Mesendoderm (in vitro differentiated cells): ENCODE measurements around the gene TTF1.

Source experiments
- DNase-seq: peaks from one replicate; pipeline ENCODE4 v3.0.0; 2013
- H2AK5ac ChIP-seq: 2 replicates; pipeline ENCODE4 v1.6.1; 2013; ENCODE audit warnings: low read length, inconsistent platforms
- H2BK120ac ChIP-seq: 2 replicates; pipeline ENCODE4 v1.6.1; 2013; ENCODE audit warnings: low read depth, mild to moderate bottlenecking, low read length, moderate library complexity, mixed read lengths
- H2BK15ac ChIP-seq: replicated peaks from 2 replicates; pipeline ENCODE4 v1.6.1; 2013; ENCODE audit warnings: low read depth, mild to moderate bottlenecking, moderate library complexity
- H2BK5ac ChIP-seq: 2 replicates; pipeline ENCODE4 v1.6.1; 2013; ENCODE audit warnings: low read length, inconsistent platforms
- H3K18ac ChIP-seq: 2 replicates; pipeline ENCODE4 v1.6.1; 2013; ENCODE audit warnings: mild to moderate bottlenecking, low read length, mixed read lengths
- H3K23ac ChIP-seq: one replicate; pipeline ENCODE4 v1.6.1; 2013; ENCODE audit warnings: low read length
- H3K27ac ChIP-seq: 2 replicates; pipeline ENCODE4 v1.5.1; 2013; ENCODE audit warnings: low read depth, mild to moderate bottlenecking, inconsistent platforms, low read length, moderate library complexity
- H3K27me3 ChIP-seq: 2 replicates; pipeline ENCODE4 v1.6.1; 2013; ENCODE audit warnings: low read length, control low read depth, mild to moderate bottlenecking, inconsistent platforms; ENCODE audit not compliant: insufficient read depth, poor library complexity
- H3K36me3 ChIP-seq: 2 replicates; pipeline ENCODE4 v1.6.1; 2013; ENCODE audit warnings: low read length, inconsistent platforms; ENCODE audit not compliant: control insufficient read depth, insufficient read depth
- H3K4ac ChIP-seq: one replicate; pipeline ENCODE4 v1.6.1; 2013; ENCODE audit warnings: low read depth, mild to moderate bottlenecking, low read length, moderate library complexity
- H3K4me1 ChIP-seq: 2 replicates; pipeline ENCODE4 v1.6.1; 2013; ENCODE audit warnings: low read depth, low read length, inconsistent platforms; ENCODE audit not compliant: control insufficient read depth
- H3K4me2 ChIP-seq: 2 replicates; pipeline ENCODE4 v1.6.1; 2013; ENCODE audit warnings: low read length
- H3K4me3 ChIP-seq: 2 replicates; pipeline ENCODE4 v1.5.1; 2013; ENCODE audit warnings: mild to moderate bottlenecking, low read length
- H3K56ac ChIP-seq: one replicate; pipeline ENCODE4 v1.6.1; 2013; ENCODE audit warnings: low read length
- H3K79me1 ChIP-seq: 2 replicates; pipeline ENCODE4 v1.6.1; 2013; ENCODE audit warnings: low read length, inconsistent platforms
- H3K79me2 ChIP-seq: 2 replicates; pipeline ENCODE4 v1.6.1; 2013; ENCODE audit warnings: mild to moderate bottlenecking, low read length; ENCODE audit not compliant: control insufficient read depth, insufficient read depth
- H3K9ac ChIP-seq: 2 replicates; pipeline ENCODE4 v1.6.1; 2013; ENCODE audit warnings: low read length, inconsistent platforms
- H4K5ac ChIP-seq: one replicate; pipeline ENCODE4 v1.6.1; 2013; ENCODE audit warnings: low read length
- H4K8ac ChIP-seq: one replicate; pipeline ENCODE4 v1.6.1; 2013; ENCODE audit warnings: low read depth, mild to moderate bottlenecking, control low read depth, low read length, moderate library complexity
- WGBS: extraction: QIAGEN DNeasy Blood & Tissue Kit; methylation state at CpG from one replicate; pipeline ENCODE4 v1.1.7; 2013; ENCODE audit warnings: low lambda C conversion rate, missing lambda C conversion rate; ENCODE audit not compliant: insufficient coverage; ENCODE audit errors: extremely low coverage; 5-methylcytosine and 5-hydroxymethylcytosine counted together

The TTF1 gene

GRCh38 chr9:132370592-132370991 is 36.0 kb downstream of the TTF1 start:
- H2AK5ac ChIP-seq = no peak overlapping the region
- H3K27me3 ChIP-seq = no peaks in the 10 kb centered on the region
- no peak overlapping the region for H3K27ac ChIP-seq
- DNase-seq = no peak
- H4K8ac ChIP-seq = no peak overlapping the region
- H3K4ac ChIP-seq = no peak overlapping the region
- no peaks in the 10 kb centered on the region for H3K79me1 ChIP-seq
- H3K36me3 ChIP-seq = no peaks in the 10 kb centered on the region
- no peaks in the 10 kb centered on the region for H3K79me2 ChIP-seq
- H2BK120ac ChIP-seq = no peak overlapping the region
- H3K4me3 ChIP-seq = no peak overlapping the region
- no CpG with 5 or more reads among the region's 4 CpGs for WGBS
- no peak overlapping the region for H3K4me2 ChIP-seq
- no peak overlapping the region for H2BK15ac ChIP-seq
- H4K5ac ChIP-seq = no peak overlapping the region
- no peak overlapping the region for H2BK5ac ChIP-seq
- no peaks in the 10 kb centered on the region for H3K4me1 ChIP-seq
- no peak overlapping the region for H3K23ac ChIP-seq
- no peak overlapping the region for H3K9ac ChIP-seq
- H3K18ac ChIP-seq = no peak overlapping the region
- H3K56ac ChIP-seq = no peak overlapping the region

GRCh38 chr9:132369421-132369820 is 37.2 kb downstream of the TTF1 start:
- H3K4ac ChIP-seq = no peak overlapping the region
- H3K4me3 ChIP-seq = no peak overlapping the region
- no peak overlapping the region for H3K27ac ChIP-seq
- no peak overlapping the region for H4K8ac ChIP-seq
- no peak overlapping the region for H3K18ac ChIP-seq
- no peak overlapping the region for H3K4me2 ChIP-seq
- H2BK5ac ChIP-seq = no peak overlapping the region
- no peaks in the 10 kb centered on the region for H3K79me2 ChIP-seq
- H4K5ac ChIP-seq = no peak overlapping the region
- no peaks in the 10 kb centered on the region for H3K36me3 ChIP-seq
- H2BK120ac ChIP-seq = no peak overlapping the region
- no peak overlapping the region for H3K9ac ChIP-seq
- H3K23ac ChIP-seq = no peak overlapping the region
- no peaks in the 10 kb centered on the region for H3K27me3 ChIP-seq
- DNase-seq = no peak
- H3K56ac ChIP-seq = no peak overlapping the region
- H3K79me1 ChIP-seq = no peaks in the 10 kb centered on the region
- H2AK5ac ChIP-seq = no peak overlapping the region
- no peaks in the 10 kb centered on the region for H3K4me1 ChIP-seq
- H2BK15ac ChIP-seq = no peak overlapping the region
- WGBS = no CpG with 5 or more reads among the region's 4 CpGs

GRCh38 chr9:132367613-132368313 is 38.9 kb downstream of the TTF1 start:
- no peak overlapping the region for H3K9ac ChIP-seq
- no peak overlapping the region for H3K18ac ChIP-seq
- no peak overlapping the region for H3K23ac ChIP-seq
- H2AK5ac ChIP-seq = no peak overlapping the region
- WGBS = no CpG with 5 or more reads among the region's 13 CpGs
- H4K8ac ChIP-seq = no peak overlapping the region
- DNase-seq = no peak
- no peaks in the 10 kb centered on the region for H3K79me1 ChIP-seq
- no peaks in the 10 kb centered on the region for H3K27me3 ChIP-seq
- H3K4ac ChIP-seq = no peak overlapping the region
- no peaks in the 10 kb centered on the region for H3K4me1 ChIP-seq
- H2BK5ac ChIP-seq = no peak overlapping the region
- H4K5ac ChIP-seq = no peak overlapping the region
- H3K4me3 ChIP-seq = no peak overlapping the region
- H3K36me3 ChIP-seq = no peaks in the 10 kb centered on the region
- no peak overlapping the region for H2BK120ac ChIP-seq
- H3K79me2 ChIP-seq = no peaks in the 10 kb centered on the region
- no peak overlapping the region for H3K27ac ChIP-seq
- H3K4me2 ChIP-seq = no peak overlapping the region
- no peak overlapping the region for H2BK15ac ChIP-seq
- H3K56ac ChIP-seq = no peak overlapping the region

GRCh38 chr9:132366481-132366880 is 40.2 kb downstream of the TTF1 start:
- Histone ChIP-seq H3K56ac (no peak overlapping the region), H3K4me3 (no peak overlapping the region), H4K8ac (no peak overlapping the region), H3K4me1 (no peaks in the 10 kb centered on the region), H3K23ac (no peak overlapping the region), H2BK120ac (no peak overlapping the region), H3K4ac (no peak overlapping the region), H2BK15ac (no peak overlapping the region), H4K5ac (no peak overlapping the region), H3K27ac (no peak overlapping the region), H2BK5ac (no peak overlapping the region), H3K79me2 (no peaks in the 10 kb centered on the region), H3K27me3 (no peaks in the 10 kb centered on the region), H3K79me1 (no peaks in the 10 kb centered on the region), H3K36me3 (no peaks in the 10 kb centered on the region), H3K4me2 (no peak overlapping the region), H3K18ac (no peak overlapping the region), H3K9ac (no peak overlapping the region), H2AK5ac (no peak overlapping the region)
- no peak for DNase-seq
- WGBS = no CpG with 5 or more reads among the region's 4 CpGs

GRCh38 chr9:132365986-132366385 is 40.7 kb downstream of the TTF1 start:
- no peak overlapping the region for H3K27ac ChIP-seq
- no peak overlapping the region for H3K9ac ChIP-seq
- H3K4me3 ChIP-seq = no peak overlapping the region
- no peak overlapping the region for H3K18ac ChIP-seq
- H4K8ac ChIP-seq = no peak overlapping the region
- no peak overlapping the region for H3K23ac ChIP-seq
- no peak overlapping the region for H4K5ac ChIP-seq
- no peaks in the 10 kb centered on the region for H3K36me3 ChIP-seq
- H2BK120ac ChIP-seq = no peak overlapping the region
- H3K4me2 ChIP-seq = no peak overlapping the region
- no peaks in the 10 kb centered on the region for H3K79me1 ChIP-seq
- no peak overlapping the region for H2BK15ac ChIP-seq
- no peak overlapping the region for H3K4ac ChIP-seq
- H3K4me1 ChIP-seq = no peaks in the 10 kb centered on the region
- no peaks in the 10 kb centered on the region for H3K27me3 ChIP-seq
- DNase-seq = no peak
- no CpG with 5 or more reads among the region's 3 CpGs for WGBS
- H2AK5ac ChIP-seq = no peak overlapping the region
- H3K79me2 ChIP-seq = no peaks in the 10 kb centered on the region
- no peak overlapping the region for H2BK5ac ChIP-seq
- H3K56ac ChIP-seq = no peak overlapping the region

GRCh38 chr9:132364068-132364467 is 42.6 kb downstream of the TTF1 start:
- Histone ChIP-seq H2AK5ac (no peak overlapping the region), H4K8ac (no peak overlapping the region), H3K18ac (no peak overlapping the region), H3K4me3 (no peak overlapping the region), H2BK5ac (no peak overlapping the region), H2BK15ac (no peak overlapping the region), H3K4me2 (no peak overlapping the region), H3K27ac (no peak overlapping the region), H4K5ac (no peak overlapping the region), H3K36me3 (no peaks in the 10 kb centered on the region), H2BK120ac (no peak overlapping the region), H3K4me1 (no peaks in the 10 kb centered on the region), H3K56ac (no peak overlapping the region), H3K27me3 (no peaks in the 10 kb centered on the region), H3K4ac (no peak overlapping the region), H3K23ac (no peak overlapping the region), H3K79me1 (no peaks in the 10 kb centered on the region), H3K79me2 (no peaks in the 10 kb centered on the region), H3K9ac (no peak overlapping the region)
- no peak for DNase-seq
- WGBS = no CpG with 5 or more reads among the region's 9 CpGs
